Non-pigmented ciliary epithelial cell (primary cell): ENCODE measurements around the gene YWHAQ.
"Not testable (repeated sequence)": the region's sequence is repeated elsewhere in the genome, so short reads cannot be mapped to it uniquely, and the experiment has no call there.

Source experiments
- DNase-seq: peaks from one replicate; pipeline ENCODE4 v3.0.0-alpha.2; 2010; ENCODE audit warnings: low read depth

Gene YWHAQ

GRCh38 chr2:9552219-9553178, 78.3 kb downstream of the YWHAQ start:
- DNase-seq = no peak

GRCh38 chr2:9550859-9551391, 79.9 kb downstream of the YWHAQ start:
- not testable (repeated sequence) for DNase-seq

- no peak for DNase-seq
Observed at GRCh38 chr2:9549420-9549819, 81.4 kb downstream of the YWHAQ start.

- DNase-seq = no peak
Observed at GRCh38 chr2:9548506-9548905, 82.3 kb downstream of the YWHAQ start.

- no peak for DNase-seq
Observed at GRCh38 chr2:9547262-9547991, 83.4 kb downstream of the YWHAQ start.

GRCh38 chr2:9545502-9545901, 85.3 kb downstream of the YWHAQ start:
- no peak for DNase-seq

- DNase-seq = no peak
Observed at GRCh38 chr2:9543557-9543956, 87.2 kb downstream of the YWHAQ start.

GRCh38 chr2:9539531-9539930, 91.3 kb downstream of the YWHAQ start:
- DNase-seq = no peak

GRCh38 chr2:9538000-9538507, 92.7 kb downstream of the YWHAQ start:
- DNase-seq = peak; percentile 54

GRCh38 chr2:9536504-9536903, 94.3 kb downstream of the YWHAQ start:
- DNase-seq = no peak

GRCh38 chr2:9535177-9535576, 95.6 kb downstream of the YWHAQ start:
- DNase-seq = no peak
